Liver (tissue), 3 donors: ENCODE results near the gene SFMBT2.

Experiments
- CTCF ChIP-seq: fragments of 150-350 bp; IDR thresholded peaks from 2 replicates; pipeline ENCODE4 v1.5.1; 2017; ENCODE audit warnings: improper control_type of control experiment, low read depth, low read length; ENCODE audit not compliant: missing input control
- EGR1 ChIP-seq, 2 donors: IDR thresholded peaks; 2 replicates each; pipeline ENCODE4 v1.6.1; 2016 to 2018; ENCODE audit warnings: antibody characterized with exemption in 2 of 2, low read depth in 2 of 2
- HNF4A ChIP-seq, 2 donors: conservative IDR thresholded peaks; 2 replicates each; pipeline ENCODE4 v1.6.1; 2016; ENCODE audit warnings: antibody characterized with exemption in 2 of 2, mild to moderate bottlenecking in 2 of 2
- JUND ChIP-seq, 2 donors: IDR thresholded peaks; 2 replicates each; pipeline ENCODE4 v1.6.1; 2016; ENCODE audit warnings: antibody characterized with exemption in 2 of 2
- REST ChIP-seq: IDR thresholded peaks from 2 replicates; pipeline ENCODE4 v1.6.1; 2016; ENCODE audit warnings: antibody characterized with exemption, mild to moderate bottlenecking
- RXRA ChIP-seq, 2 donors: IDR thresholded peaks; 2 replicates each; pipeline ENCODE4 v1.6.1; 2017 to 2018; ENCODE audit warnings: antibody characterized with exemption in 2 of 2, mild to moderate bottlenecking in 1 of 2
- donor health status: healthy.
- donor health status: healthy.

- TF ChIP-seq CTCF = no peak
- no peak for TF ChIP-seq REST
- no peak for TF ChIP-seq JUND (IDR thresholded peaks at IDR 0.05)
- no peak for TF ChIP-seq HNF4A (conservative IDR thresholded peaks at IDR 0.05)
- no peak for TF ChIP-seq EGR1 (IDR thresholded peaks at IDR 0.05; ENCODE audit: low read depth in 2 of 2)
- TF ChIP-seq RXRA (IDR thresholded peaks at IDR 0.05) = no peak
These were observed 92.0 kb downstream of the SFMBT2 start for GRCh38 chr10:7318836-7319235.
